ENCODE results near the gene PCOLCE2.

DNA sequence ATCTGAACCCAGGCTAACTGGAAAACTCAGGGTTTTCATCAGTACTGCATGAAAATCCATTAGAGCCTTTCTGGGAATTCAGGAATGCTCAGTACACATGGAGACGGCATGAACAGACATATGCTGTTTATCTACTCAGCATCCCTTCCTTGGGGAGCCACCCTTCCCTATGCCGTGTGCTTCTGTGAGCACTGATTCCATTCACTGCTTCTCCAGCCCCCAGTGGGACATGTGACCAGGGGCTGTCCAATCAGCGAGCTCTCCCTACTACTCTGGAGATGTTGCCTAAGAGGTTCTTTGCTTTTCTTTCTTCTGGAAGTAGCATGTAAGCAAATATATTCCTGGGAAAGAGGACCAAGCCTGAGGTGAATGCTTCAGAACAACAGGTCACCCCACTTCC is 5.6 kb upstream of the PCOLCE2 start:
- no peak for TF ChIP-seq POLR2A (IDR thresholded peaks at IDR 0.05; ENCODE audit: low read length)
- TF ChIP-seq GATA1 (IDR thresholded peaks at IDR 0.05; ENCODE audit: low read depth, low read length): no peak

All from erythroblast (primary cell).